HG02610 (cell line): ENCODE results near the gene YEATS4.

Experiments used
- ATAC-seq: cut with Tn5 transposase; IDR thresholded peaks from one replicate; pipeline ENCODE4 v1.9.1; 2021; ENCODE audit warnings: mild to moderate bottlenecking, moderate library complexity; ENCODE audit not compliant: unreplicated experiment

Gene YEATS4

GRCh38 chr12:69430942-69431590 lies 71.5 kb downstream of the YEATS4 start:
- no peak for ATAC-seq

- no peak for ATAC-seq
Observed at GRCh38 chr12:69431591-69432222, 72.2 kb downstream of the YEATS4 start.

GRCh38 chr12:69433653-69434052 lies 74.1 kb downstream of the YEATS4 start:
- no peak for ATAC-seq

- ATAC-seq: no peak
Observed at GRCh38 chr12:69435644-69436043, 76.1 kb downstream of the YEATS4 start.

- ATAC-seq: no peak
Observed at GRCh38 chr12:69437073-69437472, 77.5 kb downstream of the YEATS4 start.

GRCh38 chr12:69438539-69438938 lies 79.0 kb downstream of the YEATS4 start:
- no peak for ATAC-seq

GRCh38 chr12:69440016-69440415 lies 80.5 kb downstream of the YEATS4 start:
- no peak for ATAC-seq
